OCI-LY1 (cell line): Measurements from ENCODE around the gene KCTD8.

Experiments used
- H2AFZ ChIP-seq: fragments of 200-600 bp; sonication (generic), shearing (Covaris generic); 2 replicates; pipeline ENCODE4 v1.6.0; 2014; ENCODE audit warnings: antibody characterized with exemption, mild to moderate bottlenecking, low read length
- H3F3A ChIP-seq: fragments of 200-600 bp; sonication (generic), shearing (Covaris generic); 2 replicates; pipeline ENCODE4 v1.6.0; 2014; ENCODE audit warnings: mild to moderate bottlenecking, antibody characterized with exemption, low read length, moderate library complexity; ENCODE audit not compliant: insufficient read depth
- H3K27ac ChIP-seq: fragments of 200-600 bp; sonication (generic); 2 replicates; pipeline ENCODE4 v1.5.1; 2014; ENCODE audit warnings: low read length, mixed run types, mild to moderate bottlenecking, low read depth; ENCODE audit not compliant: poor library complexity, severe bottlenecking
- H3K27me3 ChIP-seq: fragments of 200-600 bp; sonication (generic); 2 replicates; pipeline ENCODE4 v1.6.0; 2014; ENCODE audit warnings: antibody characterized with exemption, mild to moderate bottlenecking, low read length, moderate library complexity; ENCODE audit not compliant: insufficient read depth
- H3K36me3 ChIP-seq: fragments of 200-600 bp; sonication (generic); 2 replicates; pipeline ENCODE4 v1.6.1; 2014; ENCODE audit warnings: mild to moderate bottlenecking, antibody characterized with exemption, low read length, moderate library complexity, mixed read lengths; ENCODE audit not compliant: insufficient read depth
- H3K4me1 ChIP-seq: fragments of 200-600 bp; sonication (generic); 2 replicates; pipeline ENCODE4 v1.5.1; 2014; ENCODE audit warnings: mild to moderate bottlenecking, low read length, moderate library complexity; ENCODE audit not compliant: insufficient read depth, severe bottlenecking
- H3K4me2 ChIP-seq: fragments of 200-600 bp; sonication (generic), shearing (Covaris generic); 2 replicates; pipeline ENCODE4 v1.6.1; 2014; ENCODE audit warnings: low read length
- H3K4me3 ChIP-seq: fragments of 200-600 bp; sonication (generic); 2 replicates; pipeline ENCODE4 v1.5.1; 2014; ENCODE audit warnings: low read length, low read depth, mild to moderate bottlenecking, mixed read lengths; ENCODE audit not compliant: poor library complexity, severe bottlenecking
- H3K79me2 ChIP-seq: fragments of 200-600 bp; shearing (Covaris generic); 2 replicates; pipeline ENCODE4 v1.6.1; 2016; ENCODE audit warnings: mixed run types, low read length, mixed read lengths; ENCODE audit not compliant: insufficient read depth
- H3K9ac ChIP-seq: fragments of 200-600 bp; sonication (generic), shearing (Covaris generic); 2 replicates; pipeline ENCODE4 v1.6.1; 2014; ENCODE audit warnings: mild to moderate bottlenecking, low read length, mixed read lengths
- H3K9me2 ChIP-seq: fragments of 200-600 bp; sonication (generic), shearing (Covaris generic); 2 replicates; pipeline ENCODE4 v1.6.1; 2014; ENCODE audit warnings: low read depth, mild to moderate bottlenecking, low read length, mixed read lengths
- H3K9me3 ChIP-seq: fragments of 200-600 bp; shearing (Covaris generic); 2 replicates; pipeline ENCODE4 v1.6.1; 2014; ENCODE audit warnings: low read length, mixed read lengths
- H4K20me1 ChIP-seq: fragments of 200-600 bp; sonication (generic), shearing (Covaris generic); 2 replicates; pipeline ENCODE4 v1.6.0; 2016; ENCODE audit warnings: mild to moderate bottlenecking, low read length; ENCODE audit not compliant: insufficient read depth
- CTCF ChIP-seq: fragments of 200-600 bp; sonication (generic), shearing (Covaris generic); IDR thresholded peaks from 2 replicates; pipeline ENCODE4 v1.5.1; 2017; ENCODE audit warnings: mild to moderate bottlenecking, antibody characterized with exemption, low read length, moderate library complexity, mixed read lengths
- EZH2 ChIP-seq: fragments of 200-600 bp; sonication (generic), shearing (Covaris generic); IDR thresholded peaks from 2 replicates; pipeline ENCODE4 v1.8.0; 2017; ENCODE audit warnings: borderline replicate concordance, mixed run types, mild to moderate bottlenecking, antibody characterized with exemption, low read length, moderate library complexity, mixed read lengths

KCTD8 gene

GRCh38 chr4:44422912-44423311, 25.7 kb downstream of the KCTD8 start:
- no peaks in the 10 kb centered on the region for H3K9me3 ChIP-seq
- H3F3A ChIP-seq = no peaks in the 10 kb centered on the region
- H2AFZ ChIP-seq = no peak overlapping the region
- no peaks in the 10 kb centered on the region for H3K79me2 ChIP-seq
- H3K36me3 ChIP-seq = no peaks in the 10 kb centered on the region
- H3K27me3 ChIP-seq = no peaks in the 10 kb centered on the region
- H3K27ac ChIP-seq = no peak overlapping the region
- no peak overlapping the region for H3K9ac ChIP-seq
- no peaks in the 10 kb centered on the region for H4K20me1 ChIP-seq
- H3K4me3 ChIP-seq = no peak overlapping the region
- TF ChIP-seq EZH2 (no peak), CTCF (no peak)
- H3K4me1 ChIP-seq = no peaks in the 10 kb centered on the region
- no peaks in the 10 kb centered on the region for H3K9me2 ChIP-seq
- H3K4me2 ChIP-seq = no peak overlapping the region

GRCh38 chr4:44421330-44422065, 27.1 kb downstream of the KCTD8 start:
- H3K36me3 ChIP-seq = no peaks in the 10 kb centered on the region
- H3K27me3 ChIP-seq = no peaks in the 10 kb centered on the region
- no peaks in the 10 kb centered on the region for H3K79me2 ChIP-seq
- H3K9ac ChIP-seq = no peak overlapping the region
- no peaks in the 10 kb centered on the region for H3K9me3 ChIP-seq
- TF ChIP-seq EZH2 (no peak), CTCF (no peak)
- H3K4me2 ChIP-seq = no peak overlapping the region
- no peak overlapping the region for H3K4me3 ChIP-seq
- no peaks in the 10 kb centered on the region for H4K20me1 ChIP-seq
- H3K27ac ChIP-seq = no peak overlapping the region
- no peak overlapping the region for H2AFZ ChIP-seq
- no peaks in the 10 kb centered on the region for H3K4me1 ChIP-seq
- H3K9me2 ChIP-seq = no peaks in the 10 kb centered on the region
- H3F3A ChIP-seq = no peaks in the 10 kb centered on the region

GRCh38 chr4:44415251-44415650, 33.4 kb downstream of the KCTD8 start:
- TF ChIP-seq CTCF = no peak
- no peak for TF ChIP-seq EZH2
- H3K79me2 ChIP-seq = no peaks in the 10 kb centered on the region
- H4K20me1 ChIP-seq = no peaks in the 10 kb centered on the region
- no peak overlapping the region for H3K4me2 ChIP-seq
- no peaks in the 10 kb centered on the region for H3K27me3 ChIP-seq
- H3F3A ChIP-seq = no peaks in the 10 kb centered on the region
- no peak overlapping the region for H3K4me3 ChIP-seq
- H3K36me3 ChIP-seq = no peaks in the 10 kb centered on the region
- no peaks in the 10 kb centered on the region for H3K9me2 ChIP-seq
- H3K4me1 ChIP-seq = no peaks in the 10 kb centered on the region
- H3K9me3 ChIP-seq = no peaks in the 10 kb centered on the region
- no peak overlapping the region for H3K9ac ChIP-seq
- H2AFZ ChIP-seq = no peak overlapping the region
- no peak overlapping the region for H3K27ac ChIP-seq
